ENCODE measurements around the gene DENND11.

DENND11 gene

DNA sequence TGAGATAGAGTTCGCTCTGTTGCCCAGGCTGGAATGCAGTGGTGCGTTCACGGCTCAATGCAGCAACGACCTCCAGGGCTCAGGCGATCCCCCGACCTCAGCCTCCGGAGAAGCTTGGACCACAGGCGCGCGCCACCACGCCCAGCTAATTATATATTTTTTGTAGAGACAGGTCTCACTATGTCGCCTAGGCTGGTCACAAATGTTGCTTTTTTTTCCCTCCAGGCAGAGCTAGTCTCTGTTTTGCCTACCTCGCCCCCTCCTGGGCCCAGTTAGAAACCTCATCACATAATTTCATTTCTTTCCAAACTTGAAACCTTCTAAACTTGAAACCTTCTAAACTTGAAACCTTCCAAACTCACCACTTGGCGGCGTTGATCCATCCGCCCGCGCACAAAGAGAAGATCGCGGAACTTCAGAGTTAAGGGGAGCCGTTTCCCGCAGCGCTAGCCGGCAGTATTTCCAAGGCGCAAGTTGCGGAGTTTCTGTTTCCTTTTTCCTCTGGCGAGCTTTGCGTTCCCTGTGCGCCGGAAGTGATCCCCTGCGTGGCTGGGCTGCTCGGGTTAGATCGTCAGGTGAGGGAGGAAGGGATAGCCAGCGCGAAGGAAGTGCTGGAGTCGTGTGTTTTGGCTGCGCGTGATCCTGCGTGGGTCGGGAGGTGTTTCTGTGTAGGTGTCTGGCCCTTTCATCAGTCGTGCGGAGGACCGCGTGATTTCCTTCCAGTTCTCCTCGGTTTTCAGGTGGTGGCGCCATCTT, 36.0 kb upstream of the DENND11 start, which contains the start of gene SSBP1:
TSS of gene SSBP1 (plus strand) at position 523 of the 756 bp plus-strand sequence. CDS start 809 bp downstream, outside the sequence.
- in situ Hi-C loops (cut with HindIII; ENCODE audit: low sequenced_read_pairs), result no loop called here
- peak; percentile 96 for DNase-seq (ENCODE audit: low read depth)
- H3K4me3 ChIP-seq (ENCODE audit: low read depth, low read length), result peak within 1 kb of the TSS; percentile 93
- TF ChIP-seq, protein P1, sequence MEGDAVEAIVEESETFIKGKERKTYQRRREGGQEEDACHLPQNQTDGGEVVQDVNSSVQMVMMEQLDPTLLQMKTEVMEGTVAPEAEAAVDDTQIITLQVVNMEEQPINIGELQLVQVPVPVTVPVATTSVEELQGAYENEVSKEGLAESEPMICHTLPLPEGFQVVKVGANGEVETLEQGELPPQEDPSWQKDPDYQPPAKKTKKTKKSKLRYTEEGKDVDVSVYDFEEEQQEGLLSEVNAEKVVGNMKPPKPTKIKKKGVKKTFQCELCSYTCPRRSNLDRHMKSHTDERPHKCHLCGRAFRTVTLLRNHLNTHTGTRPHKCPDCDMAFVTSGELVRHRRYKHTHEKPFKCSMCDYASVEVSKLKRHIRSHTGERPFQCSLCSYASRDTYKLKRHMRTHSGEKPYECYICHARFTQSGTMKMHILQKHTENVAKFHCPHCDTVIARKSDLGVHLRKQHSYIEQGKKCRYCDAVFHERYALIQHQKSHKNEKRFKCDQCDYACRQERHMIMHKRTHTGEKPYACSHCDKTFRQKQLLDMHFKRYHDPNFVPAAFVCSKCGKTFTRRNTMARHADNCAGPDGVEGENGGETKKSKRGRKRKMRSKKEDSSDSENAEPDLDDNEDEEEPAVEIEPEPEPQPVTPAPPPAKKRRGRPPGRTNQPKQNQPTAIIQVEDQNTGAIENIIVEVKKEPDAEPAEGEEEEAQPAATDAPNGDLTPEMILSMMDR (IDR thresholded peaks at IDR 0.05; ENCODE audit: low read depth, low read length, missing control alignments), result peak; percentile 87

- DNase-seq (ENCODE audit: low read depth), result no peak
- TF ChIP-seq, protein P1 (IDR thresholded peaks at IDR 0.05; ENCODE audit: low read depth, low read length, missing control alignments), result no peak
- in situ Hi-C loops (cut with HindIII; ENCODE audit: low sequenced_read_pairs), result no loop called here
- peak overlapping the region; percentile 93 for H3K4me3 ChIP-seq (ENCODE audit: low read depth, low read length)
Measured at GRCh38 chr7:141737118-141737835, 35.3 kb upstream of the DENND11 start.

GRCh38 chr7:141731476-141732149, 29.6 kb upstream of the DENND11 start:
- H3K4me3 ChIP-seq (ENCODE audit: low read depth, low read length), result no peak overlapping the region
- TF ChIP-seq, protein P1 (IDR thresholded peaks at IDR 0.05; ENCODE audit: low read depth, low read length, missing control alignments), result no peak
- no peak for DNase-seq (ENCODE audit: low read depth)
- in situ Hi-C loops (cut with HindIII; ENCODE audit: low sequenced_read_pairs), result no loop called here

- no peak overlapping the region for H3K4me3 ChIP-seq (ENCODE audit: low read depth, low read length)
- in situ Hi-C loops (cut with HindIII; ENCODE audit: low sequenced_read_pairs), result loop anchor here (5.0 kb wide), 1 partner anchor 72 kb away; no protein-coding TSS in a partner anchor
- TF ChIP-seq, protein P1 (IDR thresholded peaks at IDR 0.05; ENCODE audit: low read depth, low read length, missing control alignments), result no peak
- DNase-seq (ENCODE audit: low read depth), result no peak
Measured at GRCh38 chr7:141729020-141729419, 27.1 kb upstream of the DENND11 start.

DNA sequence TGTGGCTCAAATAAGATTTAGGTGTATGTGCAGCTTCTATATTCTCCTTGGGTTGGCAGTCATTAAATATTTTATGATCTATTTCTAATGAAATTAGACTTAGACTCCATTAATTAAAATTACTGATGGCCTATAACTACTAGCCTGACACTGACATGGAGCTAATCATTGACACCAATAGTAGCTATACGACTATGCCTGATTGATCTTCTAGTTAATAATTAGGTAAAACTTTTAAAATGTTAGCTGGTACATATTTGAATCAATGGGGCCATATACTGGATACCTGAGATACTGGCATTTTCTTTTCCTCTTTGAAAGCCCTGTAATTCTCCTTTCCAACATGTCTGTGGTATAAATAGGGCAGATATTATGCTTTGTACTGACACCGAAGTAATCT, 20.6 kb upstream of the DENND11 start:
- in situ Hi-C loops (cut with HindIII; ENCODE audit: low sequenced_read_pairs), result no loop called here
- no peak for DNase-seq (ENCODE audit: low read depth)
- TF ChIP-seq, protein P1 (IDR thresholded peaks at IDR 0.05; ENCODE audit: low read depth, low read length, missing control alignments), result no peak
- H3K4me3 ChIP-seq (ENCODE audit: low read depth, low read length), result no peak overlapping the region

- in situ Hi-C loops (cut with HindIII; ENCODE audit: low sequenced_read_pairs), result no loop called here
- TF ChIP-seq, protein P1 (IDR thresholded peaks at IDR 0.05; ENCODE audit: low read depth, low read length, missing control alignments), result no peak
- no peak overlapping the region for H3K4me3 ChIP-seq (ENCODE audit: low read depth, low read length)
- DNase-seq (ENCODE audit: low read depth), result no peak
Measured at GRCh38 chr7:141717450-141717849, 15.5 kb upstream of the DENND11 start.

Data from astrocyte of the cerebellum (primary cell).